AG04450 (cell line): ENCODE results near the gene TEAD3. TPM values are rescaled to one million over a fixed set of nuclear protein-coding genes. Genes with fewer than 3 reads are reported as not detected.
"Not testable (repeated sequence)": the region's sequence is repeated elsewhere in the genome, so short reads cannot be mapped to it uniquely, and the experiment has no call there.

Experiments used
- CTCF ChIA-PET: fragments of 300-600, 350-600 bp; formaldehyde crosslinking; extraction: SDS; loops from one replicate; lab custom pipeline; 2022; ENCODE audit warnings: antibody characterized with exemption, inconsistent platforms; lab: Charles Lee
- POLR2A ChIA-PET: fragments of 350-600 bp; formaldehyde crosslinking; extraction: SDS; loops from one replicate; lab custom pipeline; 2021; ENCODE audit warnings: antibody characterized with exemption, inconsistent platforms; lab: Yijun Ruan, JAX
- DNase-seq: peaks from one replicate; pipeline ENCODE4 v3.0.0-alpha.2; 2011; ENCODE audit warnings: low read depth, low spot score
- H3K27ac ChIP-seq: one replicate; pipeline ENCODE4 v1.5.1; 2012; ENCODE audit warnings: low read depth, low read length, control low read depth
- H3K27me3 ChIP-seq: one replicate; pipeline ENCODE4 v1.6.0; 2012; ENCODE audit warnings: low read length; ENCODE audit not compliant: control insufficient read depth, insufficient read depth
- H3K4me3 ChIP-seq: 2 replicates; pipeline ENCODE4 v1.5.1; 2011; ENCODE audit warnings: mild to moderate bottlenecking, low read depth, low read length, control low read depth
- H3K9me3 ChIP-seq: 2 replicates; pipeline ENCODE4 v1.5.1; 2012; ENCODE audit warnings: low read length; ENCODE audit not compliant: control insufficient read depth, insufficient read depth
- CTCF ChIP-seq: IDR thresholded peaks from 2 replicates; pipeline ENCODE4 v1.5.1; 2011; ENCODE audit warnings: low read depth, low read length, control low read depth, inconsistent platforms
- polyA plus RNA-seq: library from polyadenylated mRNA; depleted of rRNA; stranded (reverse); fragments of >200 nt; gene quantifications from 2 replicates; pipeline ENCODE4 v1.2.3, GENCODE V29; 2011

The TEAD3 gene
- polyA plus RNA-seq, 1 experiment, result 16.6 TPM

DNA sequence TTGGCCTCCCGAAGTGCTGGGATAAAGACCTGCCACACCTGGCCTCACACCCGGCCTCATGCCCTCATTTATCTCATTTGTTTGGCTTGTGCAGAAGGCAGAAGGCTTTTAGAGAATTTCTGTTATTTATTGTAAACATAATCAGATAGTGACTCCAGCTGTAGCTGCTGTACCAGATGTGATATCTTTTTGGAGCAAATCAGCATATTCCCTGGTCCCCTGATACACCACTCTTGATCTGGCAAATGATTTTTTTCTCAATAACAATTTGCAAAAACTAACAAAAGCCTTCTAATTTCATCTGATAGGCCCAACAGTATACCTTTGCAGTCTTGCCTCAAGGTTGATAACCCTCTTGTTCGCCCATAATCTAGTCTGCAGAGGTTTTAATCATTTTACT, 42.3 kb upstream of the TEAD3 start:
- no peak for DNase-seq
- Histone ChIP-seq H3K27ac (no peak overlapping the region), H3K9me3 (no peaks in the 10 kb centered on the region), H3K27me3 (peaks cover 28% of the 10 kb centered on the region), H3K4me3 (no peak overlapping the region)
- ChIA-PET CTCF (no interaction called here), POLR2A (no interaction called here)
- no peak for TF ChIP-seq CTCF

DNA sequence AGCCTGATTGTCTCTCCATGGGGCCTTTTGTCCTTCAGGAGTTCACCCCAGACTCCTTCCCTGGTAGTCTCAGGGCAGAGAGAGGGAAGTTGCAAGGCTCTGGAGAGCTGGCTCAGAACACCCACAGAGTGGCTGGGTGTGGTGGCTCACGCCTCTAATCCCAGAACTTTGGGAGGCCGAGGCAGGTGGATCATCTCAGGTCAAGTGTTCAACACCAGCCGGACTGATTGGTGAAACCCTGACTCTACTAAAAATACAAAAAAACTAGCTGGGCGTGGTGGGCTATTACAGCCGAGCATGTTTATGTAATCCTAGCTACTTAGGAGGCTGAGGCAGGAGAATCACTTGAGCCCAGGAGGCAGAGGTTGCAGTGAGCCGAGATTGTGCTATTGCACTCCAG, 39.0 kb upstream of the TEAD3 start:
- DNase-seq, H3K4me3 ChIP-seq, H3K9me3 ChIP-seq, H3K27ac ChIP-seq, POLR2A ChIA-PET: not testable (repeated sequence)
- H3K27me3 ChIP-seq, result peaks cover 30% of the 10 kb centered on the region
- CTCF ChIA-PET, result interaction anchor here (0.5 to 2.2 kb wide), 2 partner anchors 16 to 87 kb away, joined by 4 to 6 read pairs; no protein-coding TSS in a partner anchor

GRCh38 chr6:35534407-35535170, 37.7 kb upstream of the TEAD3 start:
- Histone ChIP-seq H3K9me3 (no peaks in the 10 kb centered on the region), H3K4me3 (no peak overlapping the region), H3K27me3 (peaks cover 20% of the 10 kb centered on the region), H3K27ac (no peak overlapping the region)
- no peak for TF ChIP-seq CTCF
- no peak for DNase-seq
- POLR2A ChIA-PET, result no interaction called here
- CTCF ChIA-PET, result interaction anchor here (0.6 to 5.0 kb wide), 4 partner anchors 12 to 202 kb away, joined by 4 to 43 read pairs (median 11); partner anchors contain the start of gene ARMC12

GRCh38 chr6:35533981-35534380, 37.1 kb upstream of the TEAD3 start:
- Histone ChIP-seq H3K9me3 (no peaks in the 10 kb centered on the region), H3K4me3 (no peak overlapping the region), H3K27me3 (peaks cover 18% of the 10 kb centered on the region), H3K27ac (no peak overlapping the region)
- no peak for DNase-seq
- ChIA-PET CTCF (interaction anchor here (2.2 to 5.0 kb wide), 3 partner anchors 11 to 203 kb away, joined by 6 to 43 read pairs (median 16); partner anchors contain the start of gene ARMC12), POLR2A (no interaction called here)
- TF ChIP-seq CTCF, result no peak

DNA sequence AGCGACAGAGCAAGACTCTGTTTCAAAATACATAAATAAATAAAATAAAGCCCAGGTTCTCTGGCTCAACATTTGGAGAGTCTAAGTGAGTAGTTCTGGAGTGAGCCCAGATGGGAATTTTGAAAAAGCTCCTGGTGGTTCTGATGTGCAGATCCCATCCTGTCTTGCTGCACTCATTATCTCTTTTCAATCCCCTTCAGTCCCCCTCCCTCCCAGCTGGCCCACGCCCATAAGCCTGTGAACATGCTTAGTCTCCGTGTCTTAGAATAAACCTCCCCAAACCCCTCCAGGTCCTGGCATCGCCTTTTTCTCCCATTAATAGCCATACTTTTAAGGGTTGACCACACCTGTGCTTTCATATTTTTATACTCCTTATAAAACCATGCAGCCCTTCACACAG, 35.2 kb upstream of the TEAD3 start:
- no peaks in the 10 kb centered on the region for H3K9me3 ChIP-seq
- peaks cover 20% of the 10 kb centered on the region for H3K27me3 ChIP-seq
- ChIA-PET POLR2A (no interaction called here), CTCF (interaction anchor here (3.2 to 5.0 kb wide), 2 partner anchors 9 to 205 kb away, joined by 16 to 43 read pairs; partner anchors contain the start of gene ARMC12)
- no peak for DNase-seq
- TF ChIP-seq CTCF, result no peak
- no peak overlapping the region for H3K4me3 ChIP-seq
- no peak overlapping the region for H3K27ac ChIP-seq
